HG02885 (cell line): Measurements from ENCODE around the gene SH3PXD2A.

Source experiments
- ATAC-seq: cut with Tn5 transposase; IDR thresholded peaks from one replicate; pipeline ENCODE4 v1.9.1; 2021; ENCODE audit warnings: mild to moderate bottlenecking; ENCODE audit not compliant: unreplicated experiment, poor library complexity

The SH3PXD2A gene

DNA sequence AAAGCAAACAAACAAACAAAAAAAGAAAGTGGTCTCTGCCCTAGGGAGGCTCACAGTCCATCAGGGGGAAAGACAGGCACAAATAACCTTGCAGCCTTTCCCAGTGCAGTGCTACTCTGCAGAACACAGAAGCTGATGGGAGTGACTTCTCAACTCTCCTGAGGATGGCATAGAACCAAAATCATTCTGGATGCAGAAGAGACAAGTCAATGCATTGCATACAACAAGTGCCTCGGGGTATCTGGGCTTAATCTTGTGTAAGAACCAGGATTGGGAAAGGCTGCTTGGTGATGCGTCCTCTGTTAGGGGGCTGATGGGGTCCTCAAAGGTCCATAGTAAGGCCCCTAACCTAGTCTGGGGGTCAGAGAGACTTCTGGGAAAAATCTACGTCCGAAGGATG, 293.0 kb downstream of the SH3PXD2A start:
- ATAC-seq = no peak

DNA sequence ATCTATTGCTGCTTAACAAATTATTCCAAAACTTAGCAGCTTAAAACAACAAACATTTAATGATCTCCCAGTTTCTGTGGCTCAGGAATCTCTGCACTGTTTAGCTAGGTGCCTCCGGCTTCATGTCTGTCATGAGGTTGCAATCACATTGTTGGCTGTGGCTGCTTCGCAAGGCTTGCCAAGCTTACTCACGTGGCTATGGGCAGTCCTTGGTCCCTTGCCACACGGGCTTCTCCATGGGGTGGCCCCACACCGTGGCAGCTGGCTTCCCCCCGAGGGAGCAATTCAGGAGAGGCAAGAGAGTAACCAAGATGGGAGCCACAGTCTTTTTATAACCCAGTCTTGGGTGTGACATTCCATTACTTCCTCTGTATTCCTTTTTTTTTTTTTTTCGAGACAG, 294.5 kb downstream of the SH3PXD2A start:
- ATAC-seq = no peak

- no peak for ATAC-seq
These were observed 295.6 kb downstream of the SH3PXD2A start for GRCh38 chr10:103559776-103560175.

DNA sequence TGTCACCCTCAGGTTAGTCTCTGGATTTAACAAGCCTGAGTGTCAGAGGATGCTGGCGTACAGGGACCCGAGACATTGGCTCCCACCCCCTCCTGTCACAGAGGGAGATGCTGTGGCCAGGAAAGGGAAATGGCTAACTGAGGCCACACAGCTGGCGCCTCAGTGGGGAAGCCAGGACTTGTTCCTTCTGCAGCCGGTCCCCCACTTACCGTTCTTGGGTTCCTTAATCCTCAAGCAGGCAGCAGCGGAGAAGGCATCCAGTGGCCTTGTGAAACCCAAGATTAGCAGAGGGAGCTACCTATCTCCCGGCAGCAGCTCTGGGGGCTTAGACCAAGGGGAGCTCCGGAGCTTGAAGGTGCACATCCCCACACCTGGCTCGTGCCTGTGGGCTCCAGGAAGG, 296.5 kb downstream of the SH3PXD2A start:
- no peak for ATAC-seq

- no peak for ATAC-seq
These were observed 297.9 kb downstream of the SH3PXD2A start for GRCh38 chr10:103557455-103557854.

DNA sequence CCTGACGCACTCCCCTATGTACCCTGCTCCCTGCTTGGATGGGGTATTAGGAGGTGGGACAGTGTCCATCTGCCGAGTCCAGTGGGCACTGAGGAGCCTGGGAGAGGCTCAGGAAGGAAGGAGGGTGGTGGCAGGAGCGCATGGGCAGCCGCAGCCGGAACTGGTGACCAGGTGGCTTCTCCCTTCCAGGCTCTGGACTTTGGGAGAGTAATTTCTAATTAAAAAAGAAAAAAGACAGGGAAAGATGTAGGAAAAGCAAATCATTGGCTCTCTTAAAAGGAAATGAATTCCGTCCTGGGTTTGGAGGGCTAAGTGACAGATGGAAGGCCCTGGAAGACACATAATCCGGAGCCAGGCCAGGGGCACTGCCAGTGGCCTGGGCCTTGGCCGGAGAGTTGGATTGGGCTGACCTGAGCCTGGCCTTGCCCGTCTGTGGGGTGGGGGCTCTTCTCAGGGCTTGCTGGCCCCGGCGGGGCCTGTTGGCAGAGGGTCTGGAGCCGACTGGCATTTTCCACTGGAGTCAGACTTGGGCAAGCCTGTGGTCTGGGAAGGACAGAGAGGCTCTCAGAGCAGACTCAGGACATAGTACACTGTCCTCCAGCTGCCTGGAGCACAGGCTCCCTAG, 298.9 kb downstream of the SH3PXD2A start:
- no peak for ATAC-seq

- ATAC-seq = no peak
These were observed 299.7 kb downstream of the SH3PXD2A start for GRCh38 chr10:103555712-103556111.

DNA sequence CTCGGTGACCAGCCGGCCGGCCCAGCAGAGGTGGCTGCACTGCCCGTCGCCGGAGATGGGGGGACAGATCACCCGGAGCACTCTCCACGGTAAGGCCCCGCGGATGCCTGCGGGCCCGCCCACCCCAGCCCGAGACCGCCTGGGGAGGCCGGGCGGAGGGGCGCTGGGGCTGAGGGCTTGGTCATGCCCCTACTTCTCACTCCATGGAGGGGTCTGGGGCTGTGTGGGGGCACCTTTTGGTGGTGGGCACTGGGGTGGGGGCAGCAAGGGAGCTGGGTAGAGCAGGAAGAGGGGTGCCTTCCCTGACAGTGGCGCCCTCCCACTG, 300.1 kb downstream of the SH3PXD2A start:
- ATAC-seq = no peak

DNA sequence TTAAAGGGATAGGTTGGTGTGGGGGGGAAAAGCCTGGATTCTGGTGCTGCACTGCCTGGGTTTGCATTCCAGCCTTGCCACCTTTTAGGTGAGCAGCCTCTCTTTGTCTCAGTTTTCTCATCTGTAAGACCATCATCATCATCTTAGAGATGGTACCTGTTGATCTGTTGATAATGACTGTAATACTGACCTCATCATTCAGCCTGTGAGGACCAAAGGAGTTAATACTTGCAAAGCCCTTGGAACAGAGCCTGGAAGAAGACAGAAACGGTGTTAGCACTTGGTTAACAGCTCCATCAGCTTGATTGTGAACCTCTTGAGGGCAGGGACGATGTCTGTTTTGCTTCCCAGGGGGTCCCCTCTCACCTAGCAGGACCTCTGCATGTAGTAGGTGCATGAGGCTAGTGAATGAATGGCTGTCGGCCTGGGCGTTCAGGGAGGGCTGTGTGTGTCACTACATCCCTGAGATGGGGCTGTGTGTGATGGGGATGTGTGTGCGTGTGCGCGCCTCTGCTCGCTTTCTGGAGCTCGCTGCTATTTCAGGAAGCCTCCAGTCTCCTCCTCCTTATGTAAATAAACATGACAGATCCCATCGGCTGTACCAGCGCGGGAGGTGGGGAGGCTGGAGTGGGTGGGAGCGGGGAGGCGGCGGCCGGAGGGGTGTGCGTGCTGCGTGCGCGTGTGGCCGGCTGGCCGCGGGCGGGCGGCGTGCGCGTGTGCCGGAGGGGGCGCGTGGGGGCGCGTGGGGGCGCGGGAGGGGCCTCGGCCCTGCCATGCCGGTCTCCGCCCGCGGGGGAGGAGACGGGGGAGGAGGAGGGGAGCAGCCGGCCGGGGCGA, 300.7 kb downstream of the SH3PXD2A start:
- ATAC-seq = no peak

DNA sequence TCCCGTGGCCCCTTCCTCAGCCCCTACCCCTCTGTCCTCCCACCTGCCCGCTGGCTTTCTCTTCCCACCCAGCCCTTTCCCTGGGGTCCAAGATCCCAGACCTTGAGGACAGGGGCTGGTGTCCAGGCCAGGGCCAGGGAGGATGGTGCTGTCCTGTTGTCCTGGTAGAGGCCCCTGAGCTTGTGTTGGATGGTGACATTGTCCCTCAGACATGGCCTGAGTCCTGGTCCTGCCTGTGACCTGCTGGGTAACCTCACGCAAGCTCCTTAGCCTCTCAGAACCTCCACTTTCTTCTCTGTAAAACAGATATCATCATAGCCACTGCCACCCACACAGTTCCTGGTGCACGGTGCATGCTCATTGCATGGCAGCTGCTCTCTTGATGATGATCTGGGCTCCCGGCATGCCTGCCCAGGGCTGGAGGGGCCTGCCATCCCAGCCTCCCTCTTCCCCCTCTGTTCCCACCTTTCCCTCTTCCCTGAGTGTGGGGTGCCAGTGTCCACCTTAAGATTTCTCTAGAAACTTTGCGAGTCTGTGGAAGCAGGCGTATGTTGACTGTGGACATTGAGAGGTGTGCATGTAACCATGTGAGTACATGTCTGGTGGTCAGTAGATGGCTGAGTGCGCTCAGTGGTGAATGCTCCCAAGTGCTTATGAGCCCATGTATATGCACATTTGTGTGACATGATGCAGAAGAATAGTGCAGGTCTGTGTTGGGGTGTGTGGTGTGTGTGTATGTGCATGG, 301.5 kb downstream of the SH3PXD2A start:
- no peak for ATAC-seq

DNA sequence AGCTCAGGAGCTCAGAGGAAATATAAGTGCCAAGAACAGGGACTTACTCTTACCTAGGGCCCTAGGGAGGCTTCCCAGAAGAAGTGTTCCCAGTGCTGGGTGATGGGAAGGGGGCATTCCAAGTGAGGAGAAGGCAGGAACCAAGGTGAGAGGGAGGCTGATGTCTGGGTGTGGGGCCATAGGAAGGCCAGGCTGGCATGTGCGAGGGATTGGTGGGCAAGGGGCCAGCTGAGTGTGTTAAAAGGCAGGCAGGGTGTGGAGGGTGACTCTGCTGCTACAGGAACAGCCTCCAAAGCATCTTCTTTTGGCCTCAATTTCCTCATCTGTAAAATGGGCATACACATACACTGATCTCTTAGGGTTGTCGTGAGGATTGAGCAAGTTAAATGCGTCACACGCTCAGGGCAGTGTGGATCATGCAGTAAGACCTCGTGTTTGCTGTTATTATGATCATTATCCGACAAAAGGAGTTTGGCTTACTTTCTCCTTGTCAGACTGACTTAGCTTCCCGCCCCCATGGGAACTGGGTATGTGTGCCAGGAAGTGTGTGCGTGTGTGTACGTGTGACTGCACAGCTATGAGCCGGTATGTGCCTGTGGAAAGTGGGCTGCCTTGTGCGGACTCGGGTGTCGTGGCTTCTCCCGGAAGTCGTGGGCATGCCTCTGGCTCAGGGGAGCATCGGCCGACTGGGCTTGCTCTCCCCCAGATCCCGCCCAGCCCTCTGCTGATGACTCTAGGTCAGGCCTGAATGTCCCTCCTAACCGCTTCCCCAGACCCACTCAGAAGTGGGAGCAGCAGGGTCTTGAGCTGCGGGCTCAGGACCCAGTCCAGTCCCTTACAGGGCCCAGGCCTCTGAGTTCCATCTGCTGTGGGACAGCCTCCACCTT, 302.3 kb downstream of the SH3PXD2A start:
- ATAC-seq = no peak

GRCh38 chr10:103551619-103552602, 303.5 kb downstream of the SH3PXD2A start:
- ATAC-seq = no peak

- ATAC-seq = no peak
These were observed 305.1 kb downstream of the SH3PXD2A start for GRCh38 chr10:103550229-103550628.

- ATAC-seq = no peak
These were observed 306.1 kb downstream of the SH3PXD2A start for GRCh38 chr10:103549349-103549685.

- no peak for ATAC-seq
These were observed 306.6 kb downstream of the SH3PXD2A start for GRCh38 chr10:103548581-103549348.

DNA sequence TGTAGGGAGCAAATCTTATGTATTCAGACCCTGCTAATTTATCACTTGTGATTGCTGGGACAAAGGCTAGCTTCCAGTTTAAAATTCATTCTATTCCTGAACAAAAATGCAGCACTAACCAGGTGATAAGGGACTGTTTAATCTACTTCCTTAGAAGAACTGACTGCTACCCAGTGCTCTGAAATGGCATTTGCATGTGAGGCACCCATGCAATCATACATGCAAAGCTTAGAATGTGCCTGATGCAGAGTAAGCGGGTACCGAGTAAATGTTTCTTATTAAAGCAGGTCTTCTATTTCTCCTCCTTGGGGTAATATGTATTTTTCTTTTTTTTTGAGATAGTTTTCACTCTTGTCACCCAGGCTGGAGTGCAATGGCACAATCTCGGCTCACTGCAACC, 307.4 kb downstream of the SH3PXD2A start:
- ATAC-seq = no peak

- no peak for ATAC-seq
These were observed 307.9 kb downstream of the SH3PXD2A start for GRCh38 chr10:103547391-103547946.

DNA sequence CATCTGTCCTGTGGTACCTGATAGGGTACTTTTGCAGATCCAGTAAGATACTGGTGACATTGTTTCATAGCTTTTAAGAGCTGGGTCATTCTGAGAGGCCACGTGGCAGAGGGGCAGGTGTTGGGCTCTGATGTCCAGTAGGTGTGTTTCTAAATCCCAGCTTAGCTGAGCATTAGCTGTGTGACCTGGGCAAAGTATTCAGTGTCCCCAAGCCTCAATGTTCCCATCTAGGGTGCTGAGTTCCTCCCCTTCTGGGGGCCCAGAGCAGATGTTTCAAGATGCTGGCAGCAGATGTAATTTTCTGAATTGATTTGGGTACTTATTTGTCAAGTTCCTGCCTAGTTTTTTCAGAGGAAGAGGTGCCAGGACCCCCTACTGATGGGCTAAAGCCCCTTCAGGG, 309.0 kb downstream of the SH3PXD2A start:
- ATAC-seq = no peak
